Hepatocyte (in vitro differentiated cells): ENCODE measurements around the gene EFCAB6. TPM values are rescaled to one million over a fixed set of nuclear protein-coding genes. Genes with fewer than 3 reads are reported as not detected.

Source experiments
- DNase-seq: peaks from one replicate; pipeline ENCODE4 v3.0.0-alpha.2; 2016; ENCODE audit warnings: low spot score
- H2AFZ ChIP-seq: fragments of 200-600 bp; sonication (generic); 2 replicates; pipeline ENCODE4 v1.6.0; 2016; ENCODE audit warnings: antibody characterized with exemption, mild to moderate bottlenecking
- H3K27ac ChIP-seq: fragments of 200-600 bp; sonication (generic); 2 replicates; pipeline ENCODE4 v1.5.1; 2016; ENCODE audit warnings: mild to moderate bottlenecking
- H3K27me3 ChIP-seq: fragments of 200-600 bp; sonication (generic); 2 replicates; pipeline ENCODE4 v1.6.1; 2016
- H3K36me3 ChIP-seq: fragments of 200-600 bp; sonication (generic); replicated peaks from 2 replicates; pipeline ENCODE4 v1.5.1; 2016; ENCODE audit warnings: low read depth; ENCODE audit not compliant: insufficient read depth
- H3K4me1 ChIP-seq: fragments of 200-600 bp; sonication (generic); 2 replicates; pipeline ENCODE4 v1.5.1; 2016; ENCODE audit warnings: mild to moderate bottlenecking, moderate library complexity; ENCODE audit not compliant: insufficient read depth
- H3K4me2 ChIP-seq: fragments of 200-600 bp; sonication (generic); 2 replicates; pipeline ENCODE4 v1.6.0; 2016
- H3K4me3 ChIP-seq: fragments of 200-600 bp; sonication (generic); 2 replicates; pipeline ENCODE4 v1.5.1; 2016; ENCODE audit warnings: mild to moderate bottlenecking
- H3K79me2 ChIP-seq: fragments of 200-600 bp; sonication (generic); 2 replicates; pipeline ENCODE4 v1.6.0; 2017; ENCODE audit warnings: mild to moderate bottlenecking
- H3K9me2 ChIP-seq: fragments of 200-600 bp; sonication (generic); replicated peaks from 2 replicates; pipeline ENCODE4 v1.6.0; 2017; ENCODE audit warnings: mild to moderate bottlenecking; ENCODE audit not compliant: insufficient read depth
- H3K9me3 ChIP-seq: fragments of 200-600 bp; sonication (generic); 2 replicates; pipeline ENCODE4 v1.5.1; 2016; ENCODE audit warnings: low read depth, mild to moderate bottlenecking
- H4K20me1 ChIP-seq: fragments of 200-600 bp; sonication (generic); 2 replicates; pipeline ENCODE4 v1.6.0; 2016; ENCODE audit warnings: mild to moderate bottlenecking; ENCODE audit not compliant: insufficient read depth, poor library complexity, severe bottlenecking
- EZH2 ChIP-seq: fragments of 200-600 bp; sonication (generic); IDR thresholded peaks from 2 replicates; pipeline ENCODE4 v1.6.1; 2016; ENCODE audit warnings: antibody characterized with exemption, mild to moderate bottlenecking, borderline replicate concordance
- EZH2phosphoT487 ChIP-seq: fragments of 200-600 bp; sonication (generic); IDR thresholded peaks from one replicate; pipeline ENCODE4 v1.6.1; 2018; ENCODE audit warnings: antibody characterized with exemption, mild to moderate bottlenecking, low read depth, moderate library complexity; ENCODE audit not compliant: unreplicated experiment, severe bottlenecking
- WGBS: methylation state at CpG from one replicate; pipeline ENCODE4 v1.1.6; 2016; ENCODE audit warnings: low lambda C conversion rate; ENCODE audit errors: missing lambda C conversion rate; 5-methylcytosine and 5-hydroxymethylcytosine counted together
- polyA plus RNA-seq: library from polyadenylated mRNA; unstranded; fragments of >200 nt; fragmentation: Nextera tagmentation; extraction: Ambion mirVana; gene quantifications from 2 replicates; pipeline ENCODE4 v1.2.1, GENCODE V29; 2016
- total RNA-seq: library from RNA; depleted of rRNA; stranded (reverse); fragments of >200 nt; gene quantifications from 2 replicates; pipeline ENCODE4 v1.2.3, GENCODE V29; 2014
- TF ChIP-seq, protein P1 (sequence below): fragments of 200-600 bp; sonication (generic); IDR thresholded peaks from 2 replicates; pipeline ENCODE4 v1.5.1; 2016; ENCODE audit warnings: antibody characterized with exemption, mild to moderate bottlenecking; ENCODE audit not compliant: poor library complexity

Gene EFCAB6
- total and polyA plus RNA-seq, 2 experiments from 2014 or later: 0.59 to 2.1 TPM

DNA sequence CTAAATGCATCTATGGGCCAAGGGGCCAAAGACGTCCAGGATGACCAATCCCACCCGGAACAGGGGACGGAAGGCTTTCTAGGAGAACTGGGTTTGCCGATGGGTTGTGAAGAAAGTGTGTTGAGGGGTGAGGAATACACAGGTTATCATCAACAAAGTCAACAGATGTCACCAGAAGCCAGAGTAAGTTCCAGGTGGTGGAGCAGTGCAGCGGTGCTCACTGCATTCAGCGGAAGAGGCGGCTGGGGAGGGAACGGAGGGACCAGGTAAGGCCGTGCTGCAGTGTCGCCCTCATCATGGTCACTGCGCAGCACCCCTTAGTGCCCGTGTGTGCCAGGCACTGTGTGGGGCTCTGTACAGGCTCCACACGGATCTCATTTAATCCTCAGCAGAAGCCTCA lies 176.0 kb downstream of the EFCAB6 start:
- no peak overlapping the region for H3K27ac ChIP-seq
- no peaks in the 10 kb centered on the region for H3K27me3 ChIP-seq
- no peak overlapping the region for H2AFZ ChIP-seq
- DNase-seq: no peak
- no peak overlapping the region for H3K4me3 ChIP-seq
- WGBS: 92% methylated on average over 13 of the region's 13 CpGs
- H3K9me2 ChIP-seq: no peaks in the 10 kb centered on the region
- H3K4me2 ChIP-seq: no peak overlapping the region
- H3K36me3 ChIP-seq: no peaks in the 10 kb centered on the region
- TF ChIP-seq EZH2phosphoT487: no peak
- no peak for TF ChIP-seq EZH2
- TF ChIP-seq, protein P1, sequence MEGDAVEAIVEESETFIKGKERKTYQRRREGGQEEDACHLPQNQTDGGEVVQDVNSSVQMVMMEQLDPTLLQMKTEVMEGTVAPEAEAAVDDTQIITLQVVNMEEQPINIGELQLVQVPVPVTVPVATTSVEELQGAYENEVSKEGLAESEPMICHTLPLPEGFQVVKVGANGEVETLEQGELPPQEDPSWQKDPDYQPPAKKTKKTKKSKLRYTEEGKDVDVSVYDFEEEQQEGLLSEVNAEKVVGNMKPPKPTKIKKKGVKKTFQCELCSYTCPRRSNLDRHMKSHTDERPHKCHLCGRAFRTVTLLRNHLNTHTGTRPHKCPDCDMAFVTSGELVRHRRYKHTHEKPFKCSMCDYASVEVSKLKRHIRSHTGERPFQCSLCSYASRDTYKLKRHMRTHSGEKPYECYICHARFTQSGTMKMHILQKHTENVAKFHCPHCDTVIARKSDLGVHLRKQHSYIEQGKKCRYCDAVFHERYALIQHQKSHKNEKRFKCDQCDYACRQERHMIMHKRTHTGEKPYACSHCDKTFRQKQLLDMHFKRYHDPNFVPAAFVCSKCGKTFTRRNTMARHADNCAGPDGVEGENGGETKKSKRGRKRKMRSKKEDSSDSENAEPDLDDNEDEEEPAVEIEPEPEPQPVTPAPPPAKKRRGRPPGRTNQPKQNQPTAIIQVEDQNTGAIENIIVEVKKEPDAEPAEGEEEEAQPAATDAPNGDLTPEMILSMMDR: no peak
- peaks cover 6% of the 10 kb centered on the region for H3K9me3 ChIP-seq
- no peaks in the 10 kb centered on the region for H4K20me1 ChIP-seq
- no peaks in the 10 kb centered on the region for H3K4me1 ChIP-seq
- H3K79me2 ChIP-seq: no peaks in the 10 kb centered on the region

DNA sequence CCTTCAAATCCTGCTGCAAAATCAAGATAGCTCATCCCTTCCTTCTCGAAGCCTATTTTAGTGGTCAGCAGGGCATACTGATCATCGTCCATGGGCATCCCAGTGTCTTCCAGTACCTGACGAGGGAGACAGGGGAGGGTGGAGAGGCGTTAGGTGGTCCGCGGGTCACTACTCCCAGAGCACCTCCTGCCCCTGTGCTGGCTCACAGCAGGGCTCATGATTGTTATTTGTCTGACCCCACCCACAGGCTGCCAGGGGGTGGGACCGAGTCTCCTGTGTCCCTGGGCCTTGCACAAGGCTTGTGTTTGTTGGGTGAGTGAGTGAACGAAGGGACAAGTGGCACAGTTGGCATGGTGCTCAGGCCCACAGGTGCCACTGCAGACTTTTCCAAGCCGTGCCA lies 177.0 kb downstream of the EFCAB6 start:
- no peak for DNase-seq
- Histone ChIP-seq H2AFZ (no peak overlapping the region), H3K36me3 (no peaks in the 10 kb centered on the region), H3K4me1 (no peaks in the 10 kb centered on the region), H3K27me3 (no peaks in the 10 kb centered on the region), H4K20me1 (no peaks in the 10 kb centered on the region), H3K27ac (no peak overlapping the region), H3K4me2 (no peak overlapping the region), H3K79me2 (no peaks in the 10 kb centered on the region), H3K9me3 (peaks cover 6% of the 10 kb centered on the region), H3K9me2 (no peaks in the 10 kb centered on the region), H3K4me3 (no peak overlapping the region)
- WGBS: 78% methylated on average over 9 of the region's 9 CpGs
- TF ChIP-seq EZH2phosphoT487: no peak
- TF ChIP-seq EZH2: no peak
- TF ChIP-seq, protein P1: no peak

DNA sequence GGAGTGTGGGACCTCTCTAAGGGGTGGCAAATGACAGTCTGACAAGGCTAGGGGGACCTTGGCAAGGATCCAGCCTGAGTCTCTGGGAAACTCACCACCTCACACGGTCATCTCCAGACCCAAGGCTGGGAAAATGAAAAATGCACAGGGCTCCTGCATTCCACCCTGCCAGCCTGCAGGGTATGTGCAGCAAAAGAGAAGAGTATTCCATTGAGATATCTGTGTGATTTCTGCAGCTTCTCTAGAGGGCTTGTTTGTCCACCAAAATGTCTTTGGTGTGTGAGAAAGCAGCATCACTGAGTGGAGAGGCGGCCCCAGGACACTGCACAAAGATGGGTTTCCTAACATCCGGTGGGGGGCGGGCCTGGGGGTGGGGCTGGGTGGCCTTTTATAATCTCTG lies 177.8 kb downstream of the EFCAB6 start:
- H3K9me3 ChIP-seq: peaks cover under 1% of the 10 kb centered on the region
- WGBS: 67% methylated on average over 4 of the region's 4 CpGs
- H3K4me1 ChIP-seq: no peaks in the 10 kb centered on the region
- H3K79me2 ChIP-seq: no peaks in the 10 kb centered on the region
- no peaks in the 10 kb centered on the region for H3K27me3 ChIP-seq
- H3K4me3 ChIP-seq: no peak overlapping the region
- no peaks in the 10 kb centered on the region for H3K36me3 ChIP-seq
- H2AFZ ChIP-seq: no peak overlapping the region
- TF ChIP-seq EZH2 (no peak), EZH2phosphoT487 (no peak)
- TF ChIP-seq, protein P1: no peak
- no peak overlapping the region for H3K27ac ChIP-seq
- no peak for DNase-seq
- no peak overlapping the region for H3K4me2 ChIP-seq
- no peaks in the 10 kb centered on the region for H4K20me1 ChIP-seq
- H3K9me2 ChIP-seq: no peaks in the 10 kb centered on the region
